Astrocyte (in vitro differentiated cells and primary cell): ENCODE results near the gene ZFP30.

Experiments
- EZH2 ChIP-seq: IDR thresholded peaks from 2 replicates; pipeline ENCODE4 v1.6.1; 2012; ENCODE audit warnings: mild to moderate bottlenecking, low read length, inconsistent platforms; ENCODE audit not compliant: insufficient read depth
- TF ChIP-seq, protein P1 (sequence below): IDR thresholded peaks from 2 replicates; pipeline ENCODE4 v1.5.1; 2011; ENCODE audit warnings: low read depth, mild to moderate bottlenecking, inconsistent platforms, low read length, moderate library complexity; ENCODE audit not compliant: insufficient read depth

- TF ChIP-seq, protein P1, sequence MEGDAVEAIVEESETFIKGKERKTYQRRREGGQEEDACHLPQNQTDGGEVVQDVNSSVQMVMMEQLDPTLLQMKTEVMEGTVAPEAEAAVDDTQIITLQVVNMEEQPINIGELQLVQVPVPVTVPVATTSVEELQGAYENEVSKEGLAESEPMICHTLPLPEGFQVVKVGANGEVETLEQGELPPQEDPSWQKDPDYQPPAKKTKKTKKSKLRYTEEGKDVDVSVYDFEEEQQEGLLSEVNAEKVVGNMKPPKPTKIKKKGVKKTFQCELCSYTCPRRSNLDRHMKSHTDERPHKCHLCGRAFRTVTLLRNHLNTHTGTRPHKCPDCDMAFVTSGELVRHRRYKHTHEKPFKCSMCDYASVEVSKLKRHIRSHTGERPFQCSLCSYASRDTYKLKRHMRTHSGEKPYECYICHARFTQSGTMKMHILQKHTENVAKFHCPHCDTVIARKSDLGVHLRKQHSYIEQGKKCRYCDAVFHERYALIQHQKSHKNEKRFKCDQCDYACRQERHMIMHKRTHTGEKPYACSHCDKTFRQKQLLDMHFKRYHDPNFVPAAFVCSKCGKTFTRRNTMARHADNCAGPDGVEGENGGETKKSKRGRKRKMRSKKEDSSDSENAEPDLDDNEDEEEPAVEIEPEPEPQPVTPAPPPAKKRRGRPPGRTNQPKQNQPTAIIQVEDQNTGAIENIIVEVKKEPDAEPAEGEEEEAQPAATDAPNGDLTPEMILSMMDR, result no peak
- no peak for TF ChIP-seq EZH2
These were observed 37.8 kb upstream of the ZFP30 start for GRCh38 chr19:37692956-37693620.
